ENCODE measurements around the gene TRIM17.

Gene TRIM17

DNA sequence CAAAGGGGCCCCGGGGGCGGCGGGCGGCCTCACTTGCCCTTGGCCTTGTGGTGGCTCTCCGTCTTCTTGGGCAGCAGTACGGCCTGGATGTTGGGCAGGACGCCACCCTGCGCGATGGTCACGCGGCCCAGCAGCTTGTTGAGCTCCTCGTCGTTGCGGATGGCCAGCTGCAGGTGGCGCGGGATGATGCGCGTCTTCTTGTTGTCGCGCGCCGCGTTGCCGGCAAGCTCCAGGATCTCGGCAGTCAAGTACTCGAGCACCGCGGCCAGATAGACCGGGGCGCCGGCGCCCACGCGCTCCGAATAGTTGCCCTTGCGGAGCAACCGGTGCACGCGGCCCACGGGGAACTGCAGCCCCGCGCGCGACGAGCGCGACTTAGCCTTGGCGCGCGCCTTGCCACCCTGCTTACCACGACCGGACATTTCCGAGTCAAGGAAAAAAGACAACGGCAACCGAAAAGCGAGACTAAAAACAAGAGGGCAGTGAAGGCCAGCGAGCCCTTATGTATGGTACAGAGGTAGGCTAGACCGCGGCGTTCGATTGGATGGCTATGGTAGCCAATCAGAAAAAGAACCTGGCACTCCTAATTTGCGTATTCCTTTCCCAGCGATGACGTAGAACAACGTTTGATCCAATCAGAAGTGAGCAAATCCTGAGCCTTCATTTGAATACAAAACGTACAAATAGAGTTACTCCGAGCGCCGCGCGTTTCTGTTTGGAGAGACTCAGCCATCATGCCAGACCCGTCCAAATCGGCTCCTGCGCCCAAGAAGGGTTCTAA, 40.9 kb upstream of the TRIM17 start:
- H3K27ac ChIP-seq (ENCODE audit: low read length), result no peak overlapping the region

GRCh38 chr1:228457017-228457395, 40.3 kb upstream of the TRIM17 start:
- H3K27ac ChIP-seq (ENCODE audit: low read length), result no peak overlapping the region

More for the DNA sequence above, 40.9 kb upstream of the TRIM17 start:
- Histone ChIP-seq H4K20me1 (ENCODE audit: insufficient read depth, low read length) (no peaks in the 10 kb centered on the region), H3K9me3 (ENCODE audit: insufficient read depth, low read length, severe bottlenecking) (no peaks in the 10 kb centered on the region), H3K4me1 (ENCODE audit: insufficient read depth, low read length) (no peaks in the 10 kb centered on the region), H3K9ac (ENCODE audit: low read depth, low read length) (no peak overlapping the region), H3K27me3 (ENCODE audit: insufficient read depth, low read length, poor library complexity) (peaks cover 4% of the 10 kb centered on the region), H3K79me2 (ENCODE audit: insufficient read depth, low read length) (no peaks in the 10 kb centered on the region), H3K4me3 (ENCODE audit: low read depth in 1 of 2, low read length in 2 of 2) (no peak overlapping the region), H2AFZ (ENCODE audit: low read depth, low read length) (no peak overlapping the region), H3K4me2 (ENCODE audit: insufficient read depth, low read length) (no peak overlapping the region), H3K36me3 (ENCODE audit: insufficient read depth, low read length) (no peaks in the 10 kb centered on the region)
- TF ChIP-seq EZH2 (IDR thresholded peaks at IDR 0.05; ENCODE audit: borderline replicate concordance, low read depth, low read length, severe bottlenecking), result no peak
- DNase-seq (no peak), ATAC-seq (ENCODE audit: insufficient read depth, low read depth) (no peak)

DNA sequence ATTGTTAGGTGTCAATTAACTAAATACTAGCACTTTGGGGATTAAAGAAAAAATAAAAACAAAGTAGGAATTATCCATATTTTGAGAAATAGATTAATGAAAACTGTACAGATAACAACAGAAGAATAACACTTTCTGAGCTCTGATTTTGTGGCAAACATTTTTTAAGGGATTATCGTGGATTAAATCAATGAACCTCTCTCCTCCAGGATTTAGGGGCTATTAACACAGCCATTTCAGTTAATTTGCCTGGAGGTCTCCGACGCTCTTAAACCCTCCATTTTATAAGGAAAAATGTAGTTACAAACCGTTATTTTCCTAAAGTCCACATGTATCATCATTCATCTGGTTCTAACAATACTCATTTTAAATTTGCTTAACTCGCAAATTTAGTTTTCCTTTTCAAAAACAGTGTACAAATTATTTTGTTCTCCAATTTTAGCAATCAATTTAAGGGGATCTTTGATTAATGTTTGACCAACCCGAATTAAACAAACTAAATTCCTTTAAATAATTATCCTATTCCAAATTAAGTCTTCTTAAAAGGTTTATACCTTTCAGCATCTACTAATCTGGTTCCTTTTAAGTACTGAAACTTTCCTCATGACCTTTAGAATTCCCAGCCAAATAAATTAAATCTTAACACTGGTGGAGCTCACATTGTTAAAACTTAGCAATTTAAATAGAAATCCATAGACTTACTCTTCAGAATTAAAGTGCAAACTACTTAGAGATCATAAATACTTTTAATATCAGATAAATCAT, 39.8 kb upstream of the TRIM17 start:
- no peak for ATAC-seq (ENCODE audit: insufficient read depth, low read depth)

More at GRCh38 chr1:228457017-228457395, 40.3 kb upstream of the TRIM17 start:
- no peaks in the 10 kb centered on the region for H4K20me1 ChIP-seq (ENCODE audit: insufficient read depth, low read length)
- no peaks in the 10 kb centered on the region for H3K79me2 ChIP-seq (ENCODE audit: insufficient read depth, low read length)
- H3K4me3 ChIP-seq (ENCODE audit: low read depth in 1 of 2, low read length in 2 of 2), result no peak overlapping the region
- no peak overlapping the region for H3K9ac ChIP-seq (ENCODE audit: low read depth, low read length)
- H2AFZ ChIP-seq (ENCODE audit: low read depth, low read length), result no peak overlapping the region
- DNase-seq, result no peak
- no peaks in the 10 kb centered on the region for H3K36me3 ChIP-seq (ENCODE audit: insufficient read depth, low read length)
- H3K4me2 ChIP-seq (ENCODE audit: insufficient read depth, low read length), result no peak overlapping the region
- H3K4me1 ChIP-seq (ENCODE audit: insufficient read depth, low read length), result no peaks in the 10 kb centered on the region
- H3K27me3 ChIP-seq (ENCODE audit: insufficient read depth, low read length, poor library complexity), result peaks cover 4% of the 10 kb centered on the region
- ATAC-seq (ENCODE audit: insufficient read depth, low read depth), result no peak
- TF ChIP-seq EZH2 (IDR thresholded peaks at IDR 0.05; ENCODE audit: borderline replicate concordance, low read depth, low read length, severe bottlenecking) (no peak), CTCF (IDR thresholded peaks at IDR 0.05; ENCODE audit: borderline replicate concordance, extremely low read depth, low read length, poor library complexity, severe bottlenecking) (no peak)
- no peaks in the 10 kb centered on the region for H3K9me3 ChIP-seq (ENCODE audit: insufficient read depth, low read length, severe bottlenecking)

More for the DNA sequence above, 39.8 kb upstream of the TRIM17 start:
- Histone ChIP-seq H3K4me1 (ENCODE audit: insufficient read depth, low read length) (no peaks in the 10 kb centered on the region), H3K9ac (ENCODE audit: low read depth, low read length) (no peak overlapping the region), H3K36me3 (ENCODE audit: insufficient read depth, low read length) (no peaks in the 10 kb centered on the region), H3K27me3 (ENCODE audit: insufficient read depth, low read length, poor library complexity) (peaks cover 1% of the 10 kb centered on the region), H4K20me1 (ENCODE audit: insufficient read depth, low read length) (no peaks in the 10 kb centered on the region), H3K4me3 (ENCODE audit: low read depth in 1 of 2, low read length in 2 of 2) (no peak overlapping the region), H3K9me3 (ENCODE audit: insufficient read depth, low read length, severe bottlenecking) (no peaks in the 10 kb centered on the region), H3K79me2 (ENCODE audit: insufficient read depth, low read length) (no peaks in the 10 kb centered on the region), H3K27ac (ENCODE audit: low read length) (no peak overlapping the region), H3K4me2 (ENCODE audit: insufficient read depth, low read length) (no peak overlapping the region), H2AFZ (ENCODE audit: low read depth, low read length) (no peak overlapping the region)
- no peak for TF ChIP-seq CTCF (IDR thresholded peaks at IDR 0.05; ENCODE audit: borderline replicate concordance, extremely low read depth, low read length, poor library complexity, severe bottlenecking)
- no peak for TF ChIP-seq EZH2 (IDR thresholded peaks at IDR 0.05; ENCODE audit: borderline replicate concordance, low read depth, low read length, severe bottlenecking)
- no peak for DNase-seq
